ENCODE measurements around the gene PSMA3.

DNA sequence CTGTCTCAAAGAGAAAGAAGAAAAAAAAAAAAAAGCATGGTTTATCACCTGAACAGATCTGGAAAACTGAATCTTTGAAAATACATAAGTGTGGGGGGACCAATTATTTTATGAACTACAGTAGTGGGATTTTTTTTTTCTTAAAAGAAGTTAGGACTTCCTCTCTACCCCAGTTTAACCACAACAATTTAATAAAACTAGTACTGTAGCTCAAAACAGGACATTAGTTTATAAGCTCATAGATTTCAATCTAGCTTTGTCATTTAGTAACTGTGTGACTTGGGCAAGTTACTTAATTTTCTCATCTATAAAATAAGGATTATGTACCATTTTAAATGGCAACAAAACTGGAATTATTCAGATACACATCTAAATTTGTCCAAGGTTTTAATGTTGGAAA is 30.2 kb downstream of the PSMA3 start:
- TF ChIP-seq, protein P1, sequence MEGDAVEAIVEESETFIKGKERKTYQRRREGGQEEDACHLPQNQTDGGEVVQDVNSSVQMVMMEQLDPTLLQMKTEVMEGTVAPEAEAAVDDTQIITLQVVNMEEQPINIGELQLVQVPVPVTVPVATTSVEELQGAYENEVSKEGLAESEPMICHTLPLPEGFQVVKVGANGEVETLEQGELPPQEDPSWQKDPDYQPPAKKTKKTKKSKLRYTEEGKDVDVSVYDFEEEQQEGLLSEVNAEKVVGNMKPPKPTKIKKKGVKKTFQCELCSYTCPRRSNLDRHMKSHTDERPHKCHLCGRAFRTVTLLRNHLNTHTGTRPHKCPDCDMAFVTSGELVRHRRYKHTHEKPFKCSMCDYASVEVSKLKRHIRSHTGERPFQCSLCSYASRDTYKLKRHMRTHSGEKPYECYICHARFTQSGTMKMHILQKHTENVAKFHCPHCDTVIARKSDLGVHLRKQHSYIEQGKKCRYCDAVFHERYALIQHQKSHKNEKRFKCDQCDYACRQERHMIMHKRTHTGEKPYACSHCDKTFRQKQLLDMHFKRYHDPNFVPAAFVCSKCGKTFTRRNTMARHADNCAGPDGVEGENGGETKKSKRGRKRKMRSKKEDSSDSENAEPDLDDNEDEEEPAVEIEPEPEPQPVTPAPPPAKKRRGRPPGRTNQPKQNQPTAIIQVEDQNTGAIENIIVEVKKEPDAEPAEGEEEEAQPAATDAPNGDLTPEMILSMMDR (IDR thresholded peaks at IDR 0.05; ENCODE audit: low read depth, low read length, missing input control), result no peak
- no peak for TF ChIP-seq HNF4G (IDR thresholded peaks at IDR 0.05)
- TF ChIP-seq, protein P2, sequence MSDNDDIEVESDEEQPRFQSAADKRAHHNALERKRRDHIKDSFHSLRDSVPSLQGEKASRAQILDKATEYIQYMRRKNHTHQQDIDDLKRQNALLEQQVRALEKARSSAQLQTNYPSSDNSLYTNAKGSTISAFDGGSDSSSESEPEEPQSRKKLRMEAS (IDR thresholded peaks at IDR 0.05), result no peak
- TF ChIP-seq JUND (IDR thresholded peaks at IDR 0.05), result no peak
- no peak for TF ChIP-seq YY1 (IDR thresholded peaks at IDR 0.05)
- no peak for TF ChIP-seq RAD21 (IDR thresholded peaks at IDR 0.05)
- TF ChIP-seq RXRA (IDR thresholded peaks at IDR 0.05), result no peak
